ENCODE measurements around the gene IFT52.
A peak's percentile ranks its signal among the peaks of the same experiment; 100 is the strongest.

Gene IFT52, protein sequence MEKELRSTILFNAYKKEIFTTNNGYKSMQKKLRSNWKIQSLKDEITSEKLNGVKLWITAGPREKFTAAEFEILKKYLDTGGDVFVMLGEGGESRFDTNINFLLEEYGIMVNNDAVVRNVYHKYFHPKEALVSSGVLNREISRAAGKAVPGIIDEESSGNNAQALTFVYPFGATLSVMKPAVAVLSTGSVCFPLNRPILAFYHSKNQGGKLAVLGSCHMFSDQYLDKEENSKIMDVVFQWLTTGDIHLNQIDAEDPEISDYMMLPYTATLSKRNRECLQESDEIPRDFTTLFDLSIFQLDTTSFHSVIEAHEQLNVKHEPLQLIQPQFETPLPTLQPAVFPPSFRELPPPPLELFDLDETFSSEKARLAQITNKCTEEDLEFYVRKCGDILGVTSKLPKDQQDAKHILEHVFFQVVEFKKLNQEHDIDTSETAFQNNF

DNA sequence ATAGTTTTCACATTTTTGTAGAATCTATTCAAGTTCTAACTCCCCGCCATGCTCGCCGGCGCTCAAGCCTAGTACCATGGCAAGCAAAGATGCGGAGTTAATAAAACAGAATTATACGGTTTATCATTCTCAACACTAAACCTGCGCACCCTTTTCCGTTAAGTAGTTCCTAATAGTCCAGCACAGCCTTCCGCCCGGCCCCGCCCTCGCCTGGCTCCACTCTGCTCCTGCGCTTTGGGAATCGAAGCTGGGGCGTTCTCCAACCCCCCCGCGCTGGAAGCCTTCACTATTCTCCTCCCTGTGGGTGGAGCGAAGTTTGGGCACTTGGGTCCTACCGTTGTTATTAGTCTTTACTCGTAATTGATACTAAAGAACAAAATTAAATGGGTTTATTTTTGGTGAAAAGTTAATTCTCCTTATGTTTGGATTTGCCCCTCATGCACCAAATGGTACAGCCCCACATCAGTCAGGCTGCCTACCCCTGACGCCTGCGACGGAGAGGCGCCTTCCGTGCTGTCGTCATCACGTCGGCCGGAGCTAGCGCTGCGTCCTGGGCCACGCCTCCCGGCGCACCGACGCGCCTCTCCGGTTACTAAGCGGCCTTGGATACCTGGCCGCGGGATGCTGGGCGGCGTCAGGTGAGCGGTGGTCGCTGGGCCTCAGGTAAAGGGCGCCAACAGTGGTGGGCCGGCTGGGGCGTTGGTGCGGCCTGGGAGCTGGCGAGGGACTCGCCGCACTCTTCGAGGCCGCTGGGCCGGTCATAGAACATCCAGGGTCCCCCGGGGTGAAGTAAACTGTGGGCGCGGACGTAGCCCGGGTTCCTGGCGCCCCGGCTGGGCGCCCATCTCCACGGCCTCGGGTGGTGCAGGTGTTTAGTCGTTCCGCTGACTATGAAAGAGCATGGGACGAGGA lies at the start of gene IFT52:
IFT52 (plus strand) TSS at position 546 of the 912 bp plus-strand sequence. CDS start 3,762 bp downstream, outside the sequence.
- DNase-seq = peak; percentile 88

DNA sequence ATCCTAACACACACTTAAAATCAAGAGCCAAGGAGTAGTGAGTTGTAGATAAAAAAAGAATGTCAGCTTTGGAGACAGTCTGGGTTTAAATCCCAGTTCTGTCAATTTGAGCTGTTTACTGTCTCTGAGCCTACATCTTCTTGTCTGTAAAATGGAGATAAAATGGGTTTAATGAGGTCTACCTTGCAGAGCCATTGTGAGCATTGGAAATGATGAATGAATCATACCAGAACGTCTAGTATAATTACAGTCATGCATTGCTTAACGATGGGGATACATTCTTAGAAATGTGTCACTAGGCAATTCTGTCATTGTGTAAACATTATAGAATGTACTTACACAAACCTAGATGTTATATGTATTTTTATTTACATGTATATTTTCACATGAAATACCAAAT lies 49.5 kb upstream of the IFT52 start:
- no peak for DNase-seq

DNA sequence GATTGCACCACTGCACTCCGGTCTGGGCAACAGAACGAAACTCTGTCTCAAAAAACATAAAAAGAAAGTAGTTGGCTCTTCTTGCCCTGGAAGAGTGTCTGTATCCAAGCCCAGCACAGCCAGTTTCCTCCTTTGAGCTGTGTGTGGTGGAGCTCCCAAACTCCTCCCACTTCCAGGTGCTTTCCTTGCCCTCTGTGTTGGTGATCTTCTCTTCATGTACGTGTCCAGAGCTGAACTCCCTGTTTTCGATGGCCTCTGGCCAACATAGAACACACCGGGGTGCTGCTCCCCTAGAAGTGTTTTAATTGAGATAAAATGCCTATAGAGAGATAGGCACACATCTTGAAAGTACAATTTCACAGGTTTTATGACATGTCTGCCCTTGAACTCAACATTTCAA lies 48.6 kb upstream of the IFT52 start:
- no peak for DNase-seq

DNA sequence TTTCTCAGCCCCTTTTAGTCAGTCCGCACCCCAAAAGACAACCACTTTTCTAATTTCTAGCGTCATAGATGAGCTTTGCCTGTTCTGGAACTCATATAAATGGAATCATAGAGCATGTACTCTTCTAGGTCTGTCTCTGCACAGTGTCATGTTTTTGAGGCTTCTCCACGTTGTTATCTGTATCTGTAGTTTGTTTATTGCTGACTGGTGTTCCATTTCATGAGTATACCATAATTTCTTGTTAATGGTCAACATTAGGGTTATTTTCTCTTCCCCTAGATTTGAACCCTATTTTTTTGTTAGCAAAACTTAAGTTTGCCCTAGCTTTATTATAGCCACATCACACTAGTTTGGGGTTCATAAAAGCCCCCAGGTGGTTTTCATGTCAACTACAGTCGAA lies 48.1 kb upstream of the IFT52 start:
- no peak for DNase-seq

DNA sequence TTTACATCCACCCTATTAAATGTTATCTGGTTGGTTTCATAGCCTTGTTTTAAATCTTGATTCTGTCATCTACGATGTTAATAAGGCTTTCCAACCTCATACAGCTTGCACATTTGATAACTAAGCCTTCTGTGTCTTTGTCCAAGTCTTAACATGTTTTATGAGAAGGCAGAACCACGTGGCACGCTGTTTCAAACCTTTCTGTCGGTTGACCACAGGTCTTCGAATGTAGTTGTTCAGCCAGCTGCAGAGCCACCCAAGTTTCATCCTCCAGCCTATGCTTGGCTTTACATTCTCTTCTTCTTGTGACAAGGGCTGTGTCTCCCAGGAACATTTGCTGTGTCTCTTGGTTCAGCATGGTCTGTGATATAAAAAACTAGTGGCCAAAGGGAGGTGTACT lies 47.6 kb upstream of the IFT52 start:
- DNase-seq = no peak

DNA sequence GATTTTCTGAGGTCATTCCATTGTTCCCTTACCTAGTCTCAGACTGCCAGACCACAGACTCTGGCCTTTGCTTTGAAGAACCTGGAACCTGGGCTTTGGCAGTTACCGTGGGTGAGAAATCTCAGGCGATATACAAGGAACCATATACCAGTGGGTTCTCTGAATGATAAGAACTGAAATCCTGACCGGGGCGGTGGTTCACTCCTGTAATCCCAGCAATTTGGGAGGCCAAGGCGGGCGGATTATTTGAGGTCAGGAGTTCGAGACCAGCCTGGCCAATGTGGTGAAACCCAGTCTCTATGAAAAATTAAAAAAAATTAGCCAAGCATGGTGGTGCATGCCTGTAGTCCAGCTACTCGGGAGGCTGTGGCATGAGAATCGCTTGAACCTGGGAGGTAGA lies 46.2 kb upstream of the IFT52 start:
- DNase-seq = no peak

DNA sequence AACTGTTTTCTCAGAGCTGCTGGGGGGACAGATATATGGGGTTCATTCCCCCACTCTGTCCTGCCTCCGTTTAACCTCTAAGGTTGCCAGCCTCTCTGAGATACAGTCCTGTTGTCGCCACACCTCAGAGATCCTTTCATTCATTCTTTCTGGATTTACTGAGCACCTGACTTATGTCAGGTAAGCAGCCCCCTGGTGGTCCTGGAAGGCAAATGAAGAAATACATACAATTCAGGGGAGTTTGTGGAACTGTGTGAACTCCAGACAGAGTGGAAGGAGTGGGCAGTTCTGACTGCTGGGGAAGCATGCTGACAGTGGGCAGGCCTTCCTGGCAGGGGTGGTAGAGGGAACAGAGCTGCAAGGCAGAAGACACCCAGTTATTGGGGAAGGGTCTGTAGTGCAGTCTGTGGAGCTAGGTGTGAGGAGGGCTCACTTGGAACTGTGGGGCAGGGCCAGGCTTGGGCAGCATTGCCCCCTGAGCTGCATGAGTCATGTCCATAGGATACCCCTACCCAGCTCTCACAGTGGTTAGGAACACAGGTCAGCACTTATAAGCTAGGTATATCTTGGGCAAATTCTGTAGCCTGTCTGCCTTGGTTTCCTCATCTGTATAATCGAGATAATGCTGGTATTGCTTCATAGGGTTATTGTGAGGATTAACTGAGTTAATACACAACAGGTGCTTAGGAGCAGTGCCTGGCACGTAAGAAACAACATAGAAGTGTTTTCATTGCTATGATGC lies 44.7 kb upstream of the IFT52 start:
- no peak for DNase-seq

DNA sequence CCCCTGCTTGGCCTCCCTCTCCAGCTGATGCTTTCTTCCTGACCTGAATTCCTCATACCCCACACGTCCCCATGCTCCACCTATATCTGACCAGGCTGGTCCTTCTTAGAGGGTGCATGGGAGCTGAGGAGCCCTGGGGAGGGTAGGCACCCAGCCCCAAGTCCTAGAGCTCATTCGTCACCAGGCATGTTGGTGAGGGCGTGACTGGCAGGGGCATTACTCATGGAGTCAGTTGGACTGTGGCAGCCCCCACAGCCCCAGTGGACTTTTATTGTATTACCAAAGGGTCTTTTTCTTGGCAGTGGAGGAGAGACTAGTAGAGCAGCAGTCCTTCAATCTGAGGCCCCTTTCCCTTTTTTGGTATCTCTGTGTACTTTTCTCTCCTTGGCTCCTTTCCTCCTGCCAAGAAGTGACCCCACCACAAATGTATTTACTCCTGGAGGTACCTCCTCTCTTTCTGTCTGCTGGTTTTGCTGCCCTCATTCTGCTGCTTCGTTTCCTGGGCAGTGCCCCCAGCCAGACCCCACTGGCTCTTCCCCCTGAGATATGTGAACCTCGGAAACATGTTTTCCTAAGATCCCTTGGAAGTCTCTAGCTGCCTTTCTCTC lies 42.4 kb upstream of the IFT52 start:
- no peak for DNase-seq

DNA sequence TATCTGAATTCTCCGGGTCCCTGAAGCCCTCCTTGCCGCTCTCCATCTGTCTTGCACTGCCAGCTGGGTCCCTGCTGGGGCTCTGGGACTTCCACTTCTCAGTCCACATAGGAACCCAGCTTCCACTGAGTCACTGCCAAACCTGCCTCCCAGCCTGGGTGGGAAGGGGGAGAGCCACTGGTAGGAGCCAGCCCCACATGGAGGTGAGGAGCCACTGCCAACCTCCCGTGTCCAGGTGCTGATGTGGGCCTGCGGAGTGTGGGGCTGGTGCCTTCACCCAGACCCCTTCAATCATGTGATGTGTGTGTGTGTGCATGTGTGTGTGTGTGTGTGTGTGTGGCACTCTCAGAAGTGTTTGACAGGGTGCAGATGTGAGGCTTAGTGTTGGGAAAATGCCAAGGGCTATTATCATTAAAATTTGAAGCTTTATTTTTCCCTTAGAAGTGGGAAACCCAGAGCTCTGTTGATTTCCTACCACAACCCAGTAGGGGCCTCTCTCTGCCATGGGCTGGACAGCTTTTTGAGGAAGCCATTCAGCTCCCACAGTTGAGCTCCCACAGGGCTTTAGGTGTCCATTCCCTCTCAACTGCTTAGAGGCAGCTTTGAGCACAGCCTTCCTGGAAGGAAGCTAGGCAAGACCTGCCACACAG lies 41.2 kb upstream of the IFT52 start:
- no peak for DNase-seq

DNA sequence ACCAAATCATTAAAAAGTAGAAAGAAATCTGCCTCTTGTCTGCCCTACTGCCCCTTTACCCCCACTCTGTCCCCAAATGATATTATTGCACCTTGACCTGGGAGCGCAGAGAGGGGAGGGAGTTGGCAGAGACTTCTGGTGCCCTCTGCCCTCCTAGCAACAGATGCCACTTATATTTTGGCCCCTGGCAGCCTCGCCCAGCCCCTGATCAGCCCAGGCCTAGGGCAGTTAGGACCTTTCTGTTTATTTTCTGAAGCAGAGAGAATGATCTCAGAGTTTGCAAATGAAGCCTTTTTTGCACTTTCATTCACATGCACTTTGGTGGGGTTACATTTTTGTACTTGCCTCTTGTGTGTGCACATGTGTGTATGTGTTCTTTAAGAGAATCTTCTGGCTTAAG lies 40.3 kb upstream of the IFT52 start:
- no peak for DNase-seq

DNA sequence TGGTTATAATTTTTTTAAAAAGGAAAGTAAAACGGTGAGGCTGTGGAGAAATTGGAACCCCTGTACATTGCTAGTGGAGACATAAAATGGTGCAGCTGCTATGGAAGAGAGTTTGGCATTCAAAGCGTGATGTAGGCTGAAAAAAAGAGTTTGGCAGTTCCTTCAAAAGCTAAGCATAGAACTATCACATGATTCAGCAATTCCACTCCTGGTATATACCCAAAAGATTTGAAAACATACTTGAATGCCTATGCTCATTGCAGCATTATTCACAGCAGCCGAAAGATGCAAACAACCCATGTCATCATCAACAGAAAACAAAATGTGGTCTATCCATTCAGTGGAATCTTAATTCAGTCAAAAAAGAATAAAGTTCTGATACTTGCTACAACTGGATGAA lies 36.4 kb upstream of the IFT52 start:
- no peak for DNase-seq

DNA sequence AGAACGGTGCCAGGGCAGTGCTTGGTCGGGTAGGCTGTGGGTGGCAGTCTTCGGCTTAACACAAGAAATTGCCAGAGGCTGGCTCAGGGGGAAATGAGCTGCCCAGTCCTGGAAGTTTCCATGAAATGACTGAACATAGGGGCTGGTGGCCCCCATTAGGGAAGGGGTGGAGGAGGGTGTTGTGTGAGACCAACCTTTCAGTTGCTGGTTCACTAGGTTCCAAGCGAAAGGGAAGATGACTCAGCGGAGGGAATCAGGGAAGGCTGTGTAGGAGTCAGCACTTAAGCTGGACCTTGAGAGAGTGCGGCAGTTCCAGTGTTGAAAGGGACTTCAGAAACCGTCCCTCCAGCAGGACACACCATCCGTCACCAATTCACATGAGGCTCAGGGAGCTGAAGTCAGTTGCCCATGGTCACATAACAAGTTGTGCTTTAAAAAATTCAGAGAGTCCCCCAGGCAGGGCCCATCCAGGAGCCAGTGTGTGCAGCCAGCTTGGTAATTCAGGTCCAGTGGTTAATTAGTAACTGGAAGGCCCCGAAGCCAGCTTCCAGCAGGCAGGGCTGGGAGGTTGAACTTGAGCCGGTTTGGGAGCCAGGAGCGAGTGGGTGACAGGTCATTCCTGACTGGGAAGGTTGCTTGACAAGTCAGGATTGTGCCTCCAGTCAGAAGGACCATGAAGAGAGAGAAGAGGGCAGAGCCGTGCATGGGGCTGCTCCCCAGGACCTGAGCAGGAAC lies 32.2 kb upstream of the IFT52 start, which contains the start of gene SGK2:
SGK2 (plus strand) TSS at position 616 of the 735 bp plus-strand sequence. CDS start 7,469 bp downstream, outside the sequence.
- no peak for DNase-seq

DNA sequence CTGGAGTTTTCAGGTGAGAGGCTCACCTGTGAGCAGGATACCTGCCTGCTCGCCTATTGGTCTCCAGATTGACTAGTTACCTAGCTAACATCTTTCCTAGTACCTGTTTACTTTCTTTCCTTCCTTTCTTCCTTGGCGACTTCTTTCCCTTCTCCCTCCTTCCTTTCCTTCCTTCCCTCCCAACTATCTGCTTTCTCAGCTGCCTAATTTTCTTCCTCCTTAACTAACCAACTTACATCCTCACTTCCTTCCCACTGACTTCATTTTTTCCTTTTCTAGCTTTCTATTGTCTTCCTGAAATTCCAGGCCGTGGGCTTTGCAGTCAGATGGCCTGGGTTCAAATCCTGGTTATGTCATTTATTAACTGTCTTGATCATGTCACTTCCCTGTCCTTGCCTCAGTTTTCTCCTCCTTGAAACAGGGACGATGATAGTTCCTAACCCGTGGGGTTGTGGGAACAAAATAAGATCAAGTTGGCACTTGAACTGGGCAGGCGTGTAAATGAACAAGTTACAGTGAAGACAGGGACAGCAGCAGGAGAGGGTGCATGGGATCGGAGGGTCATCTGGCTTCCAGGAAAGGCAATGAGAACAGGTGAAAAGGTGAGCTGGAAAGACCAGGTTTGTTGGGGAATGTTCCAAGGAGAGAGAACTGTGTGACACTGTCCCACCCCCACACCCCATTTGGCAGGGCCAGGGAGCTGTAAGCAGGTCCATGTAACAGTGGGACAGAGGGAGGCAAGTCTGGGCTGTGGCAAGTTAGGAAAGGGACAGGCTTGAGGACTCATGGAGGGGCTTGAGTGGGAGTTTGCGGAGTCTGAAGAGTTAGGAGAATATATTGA lies 31.4 kb upstream of the IFT52 start:
- DNase-seq = no peak

DNA sequence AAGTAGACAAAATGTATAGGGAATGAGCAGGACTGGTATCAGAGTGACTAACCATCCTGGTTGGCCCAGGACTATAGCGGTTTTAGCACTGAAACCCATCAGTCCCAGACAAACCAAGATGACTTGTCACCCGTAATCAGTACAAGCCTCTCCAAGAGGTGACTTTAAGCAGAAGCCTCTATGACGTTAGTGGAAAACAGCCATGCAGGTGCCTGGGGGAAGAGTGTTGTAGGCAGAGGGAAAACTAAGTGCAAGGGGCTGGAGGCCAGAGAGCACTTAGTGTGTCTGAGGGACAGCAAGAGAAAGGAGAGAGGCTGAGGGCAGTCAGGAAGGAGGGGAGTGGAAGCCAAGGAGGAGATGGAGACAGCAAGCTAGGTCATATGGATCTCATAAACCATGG lies 29.8 kb upstream of the IFT52 start:
- no peak for DNase-seq

DNA sequence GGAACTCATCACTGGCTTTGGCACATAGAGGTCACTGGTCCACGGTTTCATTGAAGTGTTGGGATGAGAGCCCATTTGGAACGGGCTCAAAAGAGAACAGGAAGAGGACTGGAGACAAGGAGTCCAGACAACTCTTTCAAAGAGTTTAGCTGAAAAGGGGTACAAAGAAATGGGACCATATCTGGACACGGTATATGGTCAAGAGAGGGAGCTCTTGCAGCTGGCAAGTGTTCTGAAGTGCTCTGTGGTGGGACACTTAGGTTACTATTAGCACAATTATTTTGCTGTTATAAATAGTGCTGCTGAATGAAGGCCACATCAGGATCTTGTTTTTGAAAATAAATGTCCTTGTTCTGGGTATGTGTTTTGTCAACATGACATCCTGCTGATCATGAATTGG lies 27.3 kb upstream of the IFT52 start:
- no peak for DNase-seq

DNA sequence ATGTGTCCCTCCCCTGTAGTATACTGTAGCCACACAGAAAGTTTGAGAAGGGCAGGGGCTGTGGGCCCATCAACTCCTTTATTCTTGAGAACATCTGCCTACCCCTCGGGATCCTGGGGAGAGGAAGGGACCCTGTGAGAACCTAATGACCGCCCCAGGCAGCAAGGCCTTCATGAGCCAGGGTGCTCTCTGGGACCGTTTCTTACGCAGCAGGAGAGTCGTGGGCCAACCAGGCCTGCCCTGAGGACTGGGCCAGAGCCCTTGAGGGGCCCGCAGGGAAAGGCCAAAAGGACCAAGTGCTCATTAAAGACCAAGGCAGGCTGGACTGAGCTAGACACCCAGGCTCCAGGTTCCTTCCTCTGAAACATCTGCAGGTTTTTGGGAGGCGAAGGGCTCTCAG lies 26.7 kb upstream of the IFT52 start:
- DNase-seq = no peak

DNA sequence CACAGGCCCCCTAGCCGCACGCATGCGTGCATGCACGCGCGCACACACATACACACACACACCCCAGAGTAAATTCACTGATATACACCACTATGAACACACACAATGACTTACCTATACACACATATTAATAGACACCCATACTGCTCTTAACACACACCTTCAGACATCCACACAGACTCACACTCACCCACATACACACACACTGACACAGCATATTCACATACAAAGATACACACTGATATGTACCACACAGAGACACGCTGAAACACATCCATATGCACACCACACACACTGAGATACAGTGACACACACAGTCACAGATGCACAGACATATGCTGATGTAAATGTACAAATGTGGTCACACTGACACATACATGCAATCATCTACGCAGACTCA lies 26.3 kb upstream of the IFT52 start:
- no peak for DNase-seq

DNA sequence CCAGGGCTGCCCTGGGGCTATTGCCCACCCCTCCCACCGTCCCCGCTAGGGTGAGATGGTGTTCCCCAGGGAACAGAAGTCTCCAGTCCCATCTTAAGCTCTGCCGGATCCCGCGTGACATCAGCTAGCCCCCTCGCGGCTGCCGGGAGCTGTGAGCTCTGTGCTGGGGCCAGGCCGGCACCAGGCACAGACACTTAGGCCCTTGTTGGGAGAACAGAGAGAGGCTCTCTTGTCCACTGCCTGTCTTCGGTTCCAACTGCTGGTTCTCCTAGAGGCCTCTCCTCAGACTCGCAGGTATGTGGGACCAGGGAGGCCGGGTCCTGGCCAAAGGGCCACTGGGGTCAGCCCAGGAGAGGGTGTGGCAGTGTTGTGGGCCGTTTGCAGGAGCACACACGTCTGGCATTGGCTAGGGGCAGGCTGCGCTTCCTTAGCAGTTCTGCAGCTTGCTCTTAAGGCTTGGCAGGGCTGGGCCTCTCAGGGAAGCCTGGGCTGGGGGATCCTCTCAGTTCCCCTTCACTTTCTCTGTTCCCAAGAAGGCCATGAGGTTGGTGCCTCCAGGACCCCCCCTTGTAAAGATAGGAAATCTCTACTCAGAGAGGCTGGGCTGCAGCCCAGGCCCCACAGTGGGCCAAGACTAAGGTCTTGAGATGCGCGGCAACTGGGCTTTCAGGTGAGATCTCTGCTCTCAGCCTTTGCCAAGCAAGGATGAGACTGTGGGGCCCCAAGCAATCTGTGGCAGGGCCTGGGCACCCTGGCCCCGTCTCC lies 25.6 kb upstream of the IFT52 start:
- no peak for DNase-seq

DNA sequence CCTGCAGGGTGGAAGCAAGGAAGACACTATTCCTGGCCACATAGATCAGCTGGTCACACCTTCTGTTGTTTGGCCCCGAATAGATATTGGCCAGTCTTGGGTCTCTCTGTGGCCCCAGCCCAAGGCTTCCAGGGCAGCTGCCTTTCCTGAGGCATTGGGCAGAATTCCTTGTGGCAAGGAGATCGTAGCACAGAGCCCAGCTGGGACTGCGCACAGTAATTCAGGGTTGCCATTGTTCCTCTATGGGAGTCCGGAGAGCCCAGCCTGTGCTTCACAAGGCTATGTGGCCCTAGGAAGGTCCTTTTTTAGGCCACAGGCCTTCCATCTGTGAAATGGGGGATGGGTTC lies 25.0 kb upstream of the IFT52 start:
- DNase-seq = no peak

DNA sequence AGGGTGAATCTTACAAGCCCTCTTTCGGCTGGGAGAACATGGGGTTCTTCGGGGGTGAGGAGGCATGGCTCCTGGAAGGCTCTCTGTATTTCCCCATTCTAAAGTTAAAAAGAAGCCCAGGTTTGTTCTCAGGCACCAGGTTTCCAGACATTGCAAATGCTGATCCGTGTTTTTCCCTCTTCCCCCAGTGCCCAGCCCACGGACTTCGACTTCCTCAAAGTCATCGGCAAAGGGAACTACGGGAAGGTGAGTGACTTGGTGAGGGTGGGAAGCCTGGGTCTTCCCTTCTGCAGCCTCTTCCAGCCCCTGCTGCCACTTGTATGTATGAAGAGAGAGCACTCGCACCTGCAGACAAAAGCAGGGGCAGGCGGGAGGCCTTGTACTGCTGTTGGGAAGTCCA lies 23.3 kb upstream of the IFT52 start:
- DNase-seq = no peak
